ENCODE results near the gene METRN.

METRN gene

DNA sequence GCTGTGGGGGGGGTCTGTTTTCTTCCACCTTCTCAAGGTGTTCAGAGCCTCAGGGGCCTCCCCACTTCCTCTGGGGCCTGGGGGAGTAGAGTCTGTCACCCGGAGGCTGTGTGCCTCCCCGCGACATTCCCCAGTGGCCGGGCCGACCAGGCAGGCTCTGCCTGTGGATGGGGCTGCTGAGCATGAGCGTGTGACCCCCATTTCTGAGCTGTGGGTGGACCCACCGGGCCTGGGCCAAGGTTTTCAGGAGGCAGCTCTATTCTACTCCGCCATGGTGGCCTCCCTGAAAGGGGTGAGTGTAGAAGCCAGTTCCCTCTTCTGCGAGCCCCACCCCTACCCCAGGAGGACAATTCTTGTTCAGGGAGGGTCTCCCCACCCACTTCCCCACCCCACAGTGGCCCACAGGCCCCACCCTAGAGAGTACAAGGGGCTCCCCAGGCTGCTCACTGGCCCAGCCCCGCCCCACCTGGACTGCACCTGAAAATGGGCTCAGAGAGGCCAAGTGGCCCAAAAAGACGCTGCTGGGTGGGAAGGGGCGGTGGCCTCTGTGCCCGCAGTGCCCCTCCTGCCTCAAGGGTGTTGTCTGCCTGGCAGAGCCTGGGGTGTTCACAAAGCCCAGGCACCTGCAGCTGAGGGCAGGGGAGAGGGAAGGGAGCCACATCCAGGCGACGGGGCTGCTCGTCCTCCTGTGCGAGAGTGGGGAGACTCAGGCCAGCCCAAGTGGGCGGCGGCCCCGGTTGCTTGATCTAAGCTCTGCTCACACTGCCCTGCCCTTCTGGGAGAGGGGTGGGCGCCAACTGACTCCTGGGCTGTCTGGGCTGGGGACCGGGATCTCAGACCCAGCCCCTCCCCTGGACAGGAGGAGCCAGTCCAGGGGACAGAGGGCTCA is 47.0 kb downstream of the METRN start:
- FAIRE-seq = no peak

DNA sequence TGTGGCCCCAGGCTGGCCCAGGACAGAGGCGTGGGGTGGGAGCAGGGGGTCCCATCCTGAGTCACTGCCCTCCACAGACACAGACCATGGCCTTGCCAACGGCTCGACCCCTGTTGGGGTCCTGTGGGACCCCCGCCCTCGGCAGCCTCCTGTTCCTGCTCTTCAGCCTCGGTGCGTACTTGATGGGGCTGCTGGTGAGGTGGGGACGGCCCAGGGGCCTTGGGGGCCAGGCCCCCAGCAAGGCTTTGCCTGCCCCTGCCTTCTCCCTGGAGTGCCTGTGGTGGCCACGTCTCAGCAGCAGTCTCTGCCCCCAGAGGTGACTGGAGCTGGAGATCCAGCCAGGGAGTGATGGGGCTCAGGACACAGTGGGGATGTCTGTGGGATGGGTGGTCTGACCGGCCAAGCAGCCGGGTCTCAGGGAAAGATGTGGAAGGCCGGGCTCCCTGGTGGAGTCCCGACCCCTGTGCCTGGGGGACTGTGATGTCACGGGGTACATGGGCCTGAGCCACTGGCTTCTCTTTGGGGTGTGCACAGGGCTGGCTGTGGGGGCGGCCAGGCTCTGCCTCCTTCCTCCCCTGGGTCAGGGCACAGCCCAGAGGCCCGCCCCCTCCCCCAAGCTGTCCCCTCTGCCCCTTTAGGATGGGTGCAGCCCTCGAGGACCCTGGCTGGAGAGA is 47.8 kb downstream of the METRN start:
- FAIRE-seq = no peak

DNA sequence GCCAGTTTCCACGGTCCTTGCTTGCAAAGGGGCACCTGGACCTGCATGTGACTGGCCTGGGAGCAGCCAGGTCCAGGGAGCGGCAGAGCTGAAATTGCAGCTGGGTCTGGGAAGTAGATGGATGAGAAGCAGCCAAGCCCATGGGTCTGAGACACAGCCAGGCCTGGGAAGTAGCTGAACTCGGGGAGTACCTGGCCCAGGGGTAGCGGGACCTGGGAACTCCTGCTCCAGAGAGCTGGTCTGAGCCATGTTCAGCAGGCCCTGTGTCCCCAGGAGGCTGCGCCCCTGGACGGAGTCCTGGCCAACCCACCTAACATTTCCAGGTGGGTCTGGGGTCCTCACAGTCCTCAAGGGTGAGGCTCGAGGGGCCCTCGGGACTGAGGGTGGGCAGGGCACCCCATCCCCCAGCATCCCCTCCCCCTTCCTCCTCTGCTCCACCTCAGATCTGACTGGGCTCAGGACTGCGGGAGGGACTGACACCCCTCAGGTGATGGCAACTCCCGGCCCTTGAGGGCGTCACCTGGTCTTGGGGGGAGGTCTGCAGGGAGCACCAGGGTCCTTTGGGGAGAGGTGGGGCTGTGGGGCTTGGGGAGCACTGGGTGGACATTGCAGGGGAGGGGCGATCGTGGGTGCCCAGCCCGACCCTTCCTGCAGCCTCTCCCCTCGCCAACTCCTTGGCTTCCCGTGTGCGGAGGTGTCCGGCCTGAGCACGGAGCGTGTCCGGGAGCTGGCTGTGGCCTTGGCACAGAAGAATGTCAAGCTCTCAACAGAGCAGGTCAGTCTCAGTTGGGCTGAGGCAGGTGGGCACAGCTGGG is 48.7 kb downstream of the METRN start:
- FAIRE-seq = no peak

DNA sequence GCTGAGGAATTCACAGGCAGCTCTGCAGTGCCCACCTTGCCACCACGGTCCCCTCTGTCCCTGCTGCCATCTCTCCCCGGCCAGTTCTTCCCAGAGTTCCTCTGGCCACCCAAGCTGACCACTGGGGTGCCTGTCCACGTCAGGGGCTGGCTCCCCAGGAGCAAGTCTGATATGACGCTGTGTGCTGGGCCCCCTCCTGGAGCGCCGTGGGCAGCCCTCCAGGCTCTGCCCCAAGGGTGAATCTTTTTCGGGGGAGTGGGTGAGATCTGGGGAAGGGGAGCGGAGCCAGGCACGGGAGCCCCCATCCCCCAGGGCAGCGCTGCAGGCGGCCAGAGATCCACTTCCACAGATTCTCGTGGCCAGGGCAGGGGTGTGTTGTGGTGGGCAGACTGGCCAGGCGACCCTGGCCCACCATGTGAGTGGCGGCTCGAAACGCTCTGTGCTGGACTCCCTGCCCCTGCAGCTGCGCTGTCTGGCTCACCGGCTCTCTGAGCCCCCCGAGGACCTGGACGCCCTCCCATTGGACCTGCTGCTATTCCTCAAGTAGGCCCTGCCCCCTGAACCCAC is 49.3 kb downstream of the METRN start:
- FAIRE-seq = no peak

DNA sequence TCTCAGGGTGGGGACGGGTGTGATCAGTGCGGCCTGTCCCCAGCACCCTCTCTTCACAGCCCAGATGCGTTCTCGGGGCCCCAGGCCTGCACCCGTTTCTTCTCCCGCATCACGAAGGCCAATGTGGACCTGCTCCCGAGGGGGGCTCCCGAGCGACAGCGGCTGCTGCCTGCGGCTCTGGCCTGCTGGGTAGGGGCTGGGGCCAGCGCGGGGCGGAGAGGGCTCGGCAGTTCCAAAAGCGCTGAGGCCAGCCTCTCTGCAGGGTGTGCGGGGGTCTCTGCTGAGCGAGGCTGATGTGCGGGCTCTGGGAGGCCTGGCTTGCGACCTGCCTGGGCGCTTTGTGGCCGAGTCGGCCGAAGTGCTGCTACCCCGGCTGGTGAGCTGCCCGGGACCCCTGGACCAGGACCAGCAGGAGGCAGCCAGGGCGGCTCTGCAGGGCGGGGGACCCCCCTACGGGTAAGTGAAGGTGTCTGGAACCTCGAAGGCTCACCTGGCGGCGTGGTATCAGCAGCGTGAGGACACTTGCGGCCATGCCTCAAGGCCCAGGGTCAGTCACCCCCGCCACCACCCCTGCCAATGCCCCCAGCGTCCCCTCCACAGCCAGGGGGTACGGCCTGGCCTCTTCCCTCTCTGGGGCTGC is 50.0 kb downstream of the METRN start:
- no peak for FAIRE-seq

DNA sequence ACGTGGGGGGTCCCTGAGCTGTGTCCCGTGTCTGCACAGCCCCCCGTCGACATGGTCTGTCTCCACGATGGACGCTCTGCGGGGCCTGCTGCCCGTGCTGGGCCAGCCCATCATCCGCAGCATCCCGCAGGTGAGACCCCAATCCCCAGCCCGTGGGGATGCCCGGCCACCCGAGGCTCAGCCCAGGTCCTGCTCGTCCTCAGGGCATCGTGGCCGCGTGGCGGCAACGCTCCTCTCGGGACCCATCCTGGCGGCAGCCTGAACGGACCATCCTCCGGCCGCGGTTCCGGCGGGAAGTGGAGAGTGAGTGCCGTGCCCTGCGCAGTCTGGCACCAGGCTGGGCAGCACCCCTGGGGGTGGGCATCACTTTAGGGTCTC is 50.6 kb downstream of the METRN start:
- no peak for FAIRE-seq

DNA sequence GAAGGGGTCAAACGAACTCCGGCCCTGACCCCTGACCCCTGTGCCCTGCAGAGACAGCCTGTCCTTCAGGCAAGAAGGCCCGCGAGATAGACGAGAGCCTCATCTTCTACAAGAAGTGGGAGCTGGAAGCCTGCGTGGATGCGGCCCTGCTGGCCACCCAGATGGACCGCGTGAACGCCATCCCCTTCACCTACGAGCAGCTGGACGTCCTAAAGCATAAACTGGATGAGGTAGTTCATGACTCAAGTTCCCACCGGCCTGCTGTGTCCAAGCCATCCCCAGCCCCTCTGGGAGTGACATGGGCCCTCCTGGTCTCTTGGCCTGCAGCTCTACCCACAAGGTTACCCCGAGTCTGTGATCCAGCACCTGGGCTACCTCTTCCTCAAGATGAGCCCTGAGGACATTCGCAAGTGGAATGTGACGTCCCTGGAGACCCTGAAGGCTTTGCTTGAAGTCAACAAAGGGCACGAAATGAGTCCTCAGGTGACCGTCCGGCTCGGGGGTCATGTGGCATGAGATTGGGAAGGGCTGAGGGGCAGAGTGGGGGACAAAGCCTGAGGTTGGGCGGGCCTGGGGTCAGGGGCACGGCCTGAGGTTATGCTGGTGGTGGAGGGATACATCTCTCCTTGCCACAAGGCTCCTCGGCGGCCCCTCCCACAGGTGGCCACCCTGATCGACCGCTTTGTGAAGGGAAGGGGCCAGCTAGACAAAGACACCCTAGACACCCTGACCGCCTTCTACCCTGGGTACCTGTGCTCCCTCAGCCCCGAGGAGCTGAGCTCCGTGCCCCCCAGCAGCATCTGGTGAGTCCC is 51.3 kb downstream of the METRN start:
- FAIRE-seq = no peak

DNA sequence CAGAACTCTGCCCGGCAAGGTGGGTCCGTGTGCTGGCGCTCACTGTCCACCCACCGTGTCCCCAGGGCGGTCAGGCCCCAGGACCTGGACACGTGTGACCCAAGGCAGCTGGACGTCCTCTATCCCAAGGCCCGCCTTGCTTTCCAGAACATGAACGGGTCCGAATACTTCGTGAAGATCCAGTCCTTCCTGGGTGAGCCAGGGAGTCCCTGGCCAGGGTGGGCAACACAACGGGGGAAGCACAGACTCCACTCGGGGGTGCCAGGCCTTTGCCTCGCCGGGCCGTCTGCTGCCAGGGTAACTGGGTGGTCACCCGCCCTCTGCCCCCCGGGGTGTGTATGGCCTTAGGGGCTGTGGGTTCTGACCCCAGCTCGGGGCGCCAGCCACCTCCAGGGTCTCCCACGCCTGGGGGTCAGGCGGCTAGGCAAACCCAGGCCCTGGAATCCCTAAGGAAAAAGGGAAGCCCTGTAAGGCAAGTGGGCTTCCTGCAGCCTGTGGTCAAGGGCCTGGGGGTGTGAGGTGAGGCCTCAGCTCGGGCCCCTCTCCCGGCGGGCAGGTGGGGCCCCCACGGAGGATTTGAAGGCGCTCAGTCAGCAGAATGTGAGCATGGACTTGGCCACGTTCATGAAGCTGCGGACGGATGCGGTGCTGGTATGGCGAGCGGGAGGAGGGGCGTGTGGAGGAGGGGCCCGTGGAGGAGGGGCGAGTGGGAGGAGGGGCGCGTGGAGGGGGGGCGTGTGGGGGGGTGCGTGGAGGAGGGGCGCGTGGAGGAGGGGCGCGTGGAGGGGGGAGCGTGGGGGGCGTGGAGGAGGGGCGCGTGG is 52.1 kb downstream of the METRN start:
- FAIRE-seq = no peak

DNA sequence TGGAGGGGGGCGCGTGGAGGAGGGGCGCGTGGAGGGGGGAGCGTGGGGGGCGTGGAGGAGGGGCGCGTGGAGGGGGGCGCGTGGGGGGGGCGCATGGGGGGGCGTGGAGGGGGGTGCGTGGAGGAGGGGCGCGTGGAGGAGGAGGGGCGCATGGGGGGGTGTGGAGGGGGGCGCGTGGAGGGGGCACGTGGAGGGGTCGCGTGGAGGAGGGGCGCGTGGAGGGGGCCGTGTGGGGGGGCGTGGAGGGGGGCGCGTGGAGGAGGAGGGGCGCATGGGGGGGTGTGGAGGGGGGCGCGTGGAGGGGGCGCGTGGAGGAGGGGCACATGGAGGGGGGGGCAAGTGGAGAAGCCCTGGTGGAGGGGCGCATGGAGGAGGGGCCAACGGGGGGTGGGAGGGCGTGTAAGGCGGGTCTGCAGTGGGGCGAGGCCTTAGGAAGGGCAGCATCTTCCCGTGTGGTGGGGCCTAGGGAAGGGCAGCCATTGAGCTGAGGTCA is 52.9 kb downstream of the METRN start:
- no peak for FAIRE-seq

DNA sequence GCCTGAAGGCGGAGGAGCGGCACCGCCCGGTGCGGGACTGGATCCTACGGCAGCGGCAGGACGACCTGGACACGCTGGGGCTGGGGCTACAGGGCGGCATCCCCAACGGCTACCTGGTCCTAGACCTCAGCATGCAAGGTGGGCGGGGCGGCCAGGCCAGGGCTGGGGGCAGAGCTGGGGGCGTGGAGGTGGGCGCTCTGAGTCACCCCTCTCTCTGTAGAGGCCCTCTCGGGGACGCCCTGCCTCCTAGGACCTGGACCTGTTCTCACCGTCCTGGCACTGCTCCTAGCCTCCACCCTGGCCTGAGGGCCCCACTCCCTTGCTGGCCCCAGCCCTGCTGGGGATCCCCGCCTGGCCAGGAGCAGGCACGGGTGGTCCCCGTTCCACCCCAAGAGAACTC is 53.5 kb downstream of the METRN start:
- no peak for FAIRE-seq

All from endometrium (tissue), 2 donors.